ENCODE results near the gene HMGCL.
"Not testable (repeated sequence)": the region's sequence is repeated elsewhere in the genome, so short reads cannot be mapped to it uniquely, and the experiment has no call there.

The HMGCL gene

GRCh38 chr1:23798662-23799142 is 26.5 kb downstream of the HMGCL start:
- DNase-seq (ENCODE audit: low read depth) = no peak

- DNase-seq (ENCODE audit: low read depth) = no peak
These were observed 27.5 kb downstream of the HMGCL start for GRCh38 chr1:23797478-23798448.

- DNase-seq (ENCODE audit: low read depth) = no peak
These were observed 28.6 kb downstream of the HMGCL start for GRCh38 chr1:23796466-23797271.

GRCh38 chr1:23795676-23796465 is 29.4 kb downstream of the HMGCL start:
- no peak for DNase-seq (ENCODE audit: low read depth)

GRCh38 chr1:23794732-23795182 is 30.5 kb downstream of the HMGCL start:
- not testable (repeated sequence) for DNase-seq (ENCODE audit: low read depth)

- DNase-seq (ENCODE audit: low read depth) = no peak
These were observed 31.1 kb downstream of the HMGCL start for GRCh38 chr1:23793861-23794731.

GRCh38 chr1:23793018-23793781 is 32.0 kb downstream of the HMGCL start:
- DNase-seq (ENCODE audit: low read depth) = no peak

- DNase-seq (ENCODE audit: low read depth) = no peak
These were observed 32.9 kb downstream of the HMGCL start for GRCh38 chr1:23792151-23792945.

- DNase-seq (ENCODE audit: low read depth) = no peak
These were observed 33.6 kb downstream of the HMGCL start for GRCh38 chr1:23791516-23792047.

- DNase-seq (ENCODE audit: low read depth) = peak; percentile 82
These were observed 34.3 kb downstream of the HMGCL start, which contains the start of gene LYPLA2 for GRCh38 chr1:23790696-23791515. LYPLA2 (plus strand) TSS chr1:23791145; CDS start chr1:23792683, 1,538 bp downstream.

- DNase-seq (ENCODE audit: low read depth) = no peak
These were observed 36.5 kb downstream of the HMGCL start for GRCh38 chr1:23788695-23789094.

GRCh38 chr1:23787701-23788100 is 37.5 kb downstream of the HMGCL start:
- no peak for DNase-seq (ENCODE audit: low read depth)

GRCh38 chr1:23784846-23785245 is 40.4 kb downstream of the HMGCL start:
- DNase-seq (ENCODE audit: low read depth) = no peak

GRCh38 chr1:23783141-23783540 is 42.1 kb downstream of the HMGCL start:
- not testable (repeated sequence) for DNase-seq (ENCODE audit: low read depth)

- no peak for DNase-seq (ENCODE audit: low read depth)
These were observed 45.3 kb downstream of the HMGCL start for GRCh38 chr1:23779826-23780371.

- DNase-seq (ENCODE audit: low read depth) = peak; percentile 57
These were observed 47.0 kb downstream of the HMGCL start, which contains the start of gene PITHD1 for GRCh38 chr1:23777979-23778814. PITHD1 (plus strand) TSS chr1:23778418; CDS start chr1:23778516, 98 bp downstream.

Data from stimulated activated CD8-positive, alpha-beta memory T cell treated with anti-CD3 and anti-CD28 coated beads, Interleukin-12 subunit alpha, Interleukin-12 subunit beta, amount 100 ng/mL, for 1 hour (primary cell).